NCI-H524 (cell line): ENCODE data around the gene SETD1B.
"Not testable (repeated sequence)": the region's sequence is repeated elsewhere in the genome, so short reads cannot be mapped to it uniquely, and the experiment has no call there.

ENCODE experiments used
- DNase-seq, 2 experiments: peaks; one replicate each; lab custom pipeline; 2025; lab: John Stamatoyannopoulos, UW

SETD1B gene

GRCh38 chr12:121825041-121825523 is 21.3 kb downstream of the SETD1B start:
- no peak for DNase-seq

GRCh38 chr12:121826318-121827150 is 22.7 kb downstream of the SETD1B start:
- DNase-seq = no peak

GRCh38 chr12:121827351-121828099 is 23.7 kb downstream of the SETD1B start:
- DNase-seq = no peak

GRCh38 chr12:121828306-121828705 is 24.5 kb downstream of the SETD1B start:
- DNase-seq = no peak

GRCh38 chr12:121828826-121829225 is 25.0 kb downstream of the SETD1B start:
- DNase-seq = no peak

GRCh38 chr12:121829250-121829918 is 25.6 kb downstream of the SETD1B start:
- no peak for DNase-seq

GRCh38 chr12:121830134-121830533 is 26.3 kb downstream of the SETD1B start:
- no peak for DNase-seq

- no peak for DNase-seq
These were observed 26.9 kb downstream of the SETD1B start for GRCh38 chr12:121830588-121831265.

- DNase-seq = no peak
These were observed 27.9 kb downstream of the SETD1B start for GRCh38 chr12:121831571-121832245.

GRCh38 chr12:121837680-121838079 is 33.9 kb downstream of the SETD1B start:
- no peak for DNase-seq

- no peak for DNase-seq
These were observed 34.3 kb downstream of the SETD1B start for GRCh38 chr12:121838126-121838525.

GRCh38 chr12:121839106-121839992 is 35.5 kb downstream of the SETD1B start:
- DNase-seq = peak; percentile 93 to 96

- no peak for DNase-seq
These were observed 36.4 kb downstream of the SETD1B start for GRCh38 chr12:121839993-121840761.

GRCh38 chr12:121843236-121843982 is 39.6 kb downstream of the SETD1B start:
- no peak for DNase-seq

- DNase-seq = no peak
These were observed 41.9 kb downstream of the SETD1B start for GRCh38 chr12:121845701-121846100.

GRCh38 chr12:121849211-121849610 is 45.4 kb downstream of the SETD1B start:
- DNase-seq = no peak

- DNase-seq = no peak
These were observed 45.9 kb downstream of the SETD1B start for GRCh38 chr12:121849665-121850064.

- not testable (repeated sequence) for DNase-seq
These were observed 48.6 kb downstream of the SETD1B start for GRCh38 chr12:121852392-121852791.
